SH-SY5Y (cell line): ENCODE measurements around the gene WSB2.

Source experiments
- GATA2 ChIP-seq: IDR thresholded peaks from 2 replicates; pipeline ENCODE4 v1.6.1; 2011; ENCODE audit warnings: mild to moderate bottlenecking, low read depth, low read length
- GATA3 ChIP-seq: IDR thresholded peaks from 2 replicates; pipeline ENCODE4 v1.6.1; 2011; ENCODE audit warnings: low read depth, mild to moderate bottlenecking, low read length, moderate library complexity

DNA sequence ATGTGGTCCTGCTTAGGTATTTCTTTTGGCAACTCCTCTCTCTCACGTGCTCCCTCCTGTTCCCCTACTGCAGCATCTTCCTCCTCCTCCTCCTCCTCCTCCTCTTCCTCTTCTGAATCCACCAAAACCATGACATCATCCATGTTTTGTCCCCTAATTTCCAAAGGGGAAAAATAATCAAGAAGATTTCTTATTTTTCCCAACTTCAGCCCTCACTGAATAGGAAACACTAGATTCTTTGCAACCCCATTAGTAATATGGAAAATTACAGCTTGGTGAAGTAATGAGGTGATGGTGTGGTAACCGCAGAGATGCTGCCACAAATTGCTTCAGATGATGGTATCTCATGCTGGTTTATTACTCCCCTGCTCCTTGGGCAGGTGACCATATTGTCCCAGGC is 7.5 kb upstream of the WSB2 start:
- TF ChIP-seq GATA3 = no peak
- TF ChIP-seq GATA2 = no peak
